Keratinocyte (primary cell): Measurements from ENCODE around the gene CXADR. TPM values are rescaled to one million over a fixed set of nuclear protein-coding genes. Genes with fewer than 3 reads are reported as not detected.
"Not testable (repeated sequence)": the region's sequence is repeated elsewhere in the genome, so short reads cannot be mapped to it uniquely, and the experiment has no call there.

Experiments
- DNase-seq: peaks from one replicate; pipeline ENCODE4 v3.0.0-alpha.2; 2011; ENCODE audit warnings: low read depth, missing footprints, low spot score
- FAIRE-seq: peaks from 2 replicates; lab custom pipeline; 2011; peaks lifted over from hg19 to GRCh38; lab: Jason Lieb, UNC
- H2AFZ ChIP-seq: 2 replicates; pipeline ENCODE4 v1.6.0; 2012; ENCODE audit warnings: low read length, control low read depth, inconsistent platforms; ENCODE audit not compliant: control insufficient read depth
- H3K27ac ChIP-seq: 2 replicates; pipeline ENCODE4 v1.5.1; 2011; ENCODE audit warnings: low read length; ENCODE audit not compliant: control insufficient read depth, insufficient read depth
- H3K27me3 ChIP-seq: 3 replicates; pipeline ENCODE4 v1.6.0; 2011; ENCODE audit warnings: low read length; ENCODE audit not compliant: control insufficient read depth, insufficient read depth; ENCODE audit errors: extremely low read depth
- H3K36me3 ChIP-seq, 2 experiments: 2 replicates in 1 of 2; 3 replicates in 1 of 2; pipeline ENCODE4 v1.5.1; 2011; ENCODE audit warnings: low read length in 2 of 2, mild to moderate bottlenecking in 1 of 2; ENCODE audit not compliant: control insufficient read depth in 2 of 2, insufficient read depth in 2 of 2; ENCODE audit errors: extremely low read depth in 1 of 2
- H3K4me1 ChIP-seq: 3 replicates; pipeline ENCODE4 v1.5.1; 2011; ENCODE audit warnings: low read length; ENCODE audit not compliant: control insufficient read depth, insufficient read depth; ENCODE audit errors: extremely low read depth
- H3K4me2 ChIP-seq: 3 replicates; pipeline ENCODE4 v1.6.0; 2011; ENCODE audit warnings: low read depth, low read length; ENCODE audit not compliant: control insufficient read depth, insufficient read depth; ENCODE audit errors: extremely low read depth
- H3K4me3 ChIP-seq, 3 experiments: fragments of 200-600 bp in 1 of 3; sonication (generic) in 1 of 3; 2 replicates in 2 of 3; 3 replicates in 1 of 3; pipeline ENCODE4 v1.5.1; 2011 to 2016; ENCODE audit warnings: low read length in 3 of 3, mild to moderate bottlenecking in 3 of 3, control low read depth in 2 of 3, inconsistent platforms in 1 of 3, low read depth in 1 of 3, mixed read lengths in 1 of 3, mixed run types in 1 of 3, moderate library complexity in 1 of 3; ENCODE audit not compliant: control insufficient read depth in 2 of 3, insufficient read depth in 2 of 3; ENCODE audit errors: extremely low read depth in 1 of 3
- H3K79me2 ChIP-seq: 2 replicates; pipeline ENCODE4 v1.6.0; 2012; ENCODE audit warnings: low read length; ENCODE audit not compliant: control insufficient read depth, insufficient read depth
- H3K9ac ChIP-seq: 3 replicates; pipeline ENCODE4 v1.6.0; 2011; ENCODE audit warnings: low read length; ENCODE audit not compliant: control insufficient read depth, insufficient read depth; ENCODE audit errors: extremely low read depth
- H3K9me1 ChIP-seq: 3 replicates; pipeline ENCODE4 v1.6.0; 2011; ENCODE audit warnings: low read length; ENCODE audit not compliant: control insufficient read depth, insufficient read depth; ENCODE audit errors: extremely low read depth
- H3K9me3 ChIP-seq: 2 replicates; pipeline ENCODE4 v1.5.1; 2012; ENCODE audit warnings: low read depth, low read length; ENCODE audit not compliant: control insufficient read depth
- H4K20me1 ChIP-seq: 3 replicates; pipeline ENCODE4 v1.6.0; 2011; ENCODE audit warnings: low read length; ENCODE audit not compliant: control insufficient read depth, insufficient read depth; ENCODE audit errors: extremely low read depth
- EZH2 ChIP-seq: IDR thresholded peaks from one replicate; pipeline ENCODE4 v1.6.1; 2012; ENCODE audit warnings: inconsistent platforms, mild to moderate bottlenecking, low read length, moderate library complexity
- dilution Hi-C: fragments of 300-500 bp; cut with MboI; formaldehyde crosslinking; loops from one replicate; pipeline ENCODE4 v1.7.0; 2020; ENCODE audit warnings: low sequenced_read_pairs; ENCODE audit not compliant: extremely low pct_ligation_motif_present
- polyA plus RNA-seq, 5 experiments: library from polyadenylated mRNA; depleted of rRNA in 3 of 5; stranded (reverse) in 3 of 5; stranded (forward) in 1 of 5; unstranded in 1 of 5; fragments of >200 nt; gene quantifications; 1 replicate in 1 of 5; 2 replicates in 3 of 5; 3 replicates in 1 of 5; pipeline versions ENCODE4 v1.2.1 to v1.2.3, GENCODE V29; 2011 to 2012; ENCODE audit warnings: missing spikeins in 2 of 5, low read depth in 1 of 5, low replicate concordance in 1 of 5
- TF ChIP-seq, protein P1 (sequence below), 3 experiments: IDR thresholded peaks in 1 of 3; conservative IDR thresholded peaks in 1 of 3; optimal IDR thresholded peaks in 1 of 3; 2 replicates in 2 of 3; 3 replicates in 1 of 3; pipeline versions ENCODE3 to v1.5.1; 2011; ENCODE audit warnings: low read length in 3 of 3, mild to moderate bottlenecking in 3 of 3, moderate library complexity in 2 of 3, control low read depth in 1 of 3, inconsistent platforms in 1 of 3; ENCODE audit not compliant: insufficient read depth in 2 of 3; ENCODE audit errors: extremely low read depth in 1 of 3

Gene CXADR
- polyA plus RNA-seq, 1 donor (not counting 4 experiments of a cell fraction or from before 2014, with no cell fraction given), result 37.3 TPM

DNA sequence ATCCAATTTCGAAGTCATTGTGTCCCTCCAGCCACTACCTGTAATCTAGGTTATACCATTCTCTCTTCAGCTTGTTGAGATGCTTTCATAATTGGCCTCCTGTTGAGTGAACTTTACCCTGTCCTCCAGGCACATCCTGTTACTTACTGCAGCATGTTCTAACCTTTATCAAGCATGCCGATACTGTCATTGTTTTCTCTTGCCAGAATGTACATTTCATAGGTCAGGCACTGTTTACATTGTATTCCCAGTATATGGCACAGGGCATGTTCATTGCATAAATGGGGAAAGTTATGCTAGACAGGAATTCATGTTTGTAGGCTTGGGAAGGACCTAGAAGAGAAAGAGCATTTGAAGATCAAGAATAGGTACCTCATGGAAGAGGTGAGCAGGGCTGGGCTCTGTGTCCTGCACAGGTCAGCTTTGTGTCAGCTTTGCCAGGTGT, 10.2 kb downstream of the CXADR start:
- no peak overlapping the region for H3K4me3 ChIP-seq
- DNase-seq, result no peak
- H3K9me3 ChIP-seq, result no peaks in the 10 kb centered on the region
- H3K27me3 ChIP-seq, result no peaks in the 10 kb centered on the region
- H2AFZ ChIP-seq, result no peak overlapping the region
- peak; percentile 43 for FAIRE-seq
- dilution Hi-C loops, result no loop called here
- peaks cover 9% of the 10 kb centered on the region for H4K20me1 ChIP-seq
- no peak overlapping the region for H3K4me2 ChIP-seq
- TF ChIP-seq EZH2, result no peak
- TF ChIP-seq, protein P1, sequence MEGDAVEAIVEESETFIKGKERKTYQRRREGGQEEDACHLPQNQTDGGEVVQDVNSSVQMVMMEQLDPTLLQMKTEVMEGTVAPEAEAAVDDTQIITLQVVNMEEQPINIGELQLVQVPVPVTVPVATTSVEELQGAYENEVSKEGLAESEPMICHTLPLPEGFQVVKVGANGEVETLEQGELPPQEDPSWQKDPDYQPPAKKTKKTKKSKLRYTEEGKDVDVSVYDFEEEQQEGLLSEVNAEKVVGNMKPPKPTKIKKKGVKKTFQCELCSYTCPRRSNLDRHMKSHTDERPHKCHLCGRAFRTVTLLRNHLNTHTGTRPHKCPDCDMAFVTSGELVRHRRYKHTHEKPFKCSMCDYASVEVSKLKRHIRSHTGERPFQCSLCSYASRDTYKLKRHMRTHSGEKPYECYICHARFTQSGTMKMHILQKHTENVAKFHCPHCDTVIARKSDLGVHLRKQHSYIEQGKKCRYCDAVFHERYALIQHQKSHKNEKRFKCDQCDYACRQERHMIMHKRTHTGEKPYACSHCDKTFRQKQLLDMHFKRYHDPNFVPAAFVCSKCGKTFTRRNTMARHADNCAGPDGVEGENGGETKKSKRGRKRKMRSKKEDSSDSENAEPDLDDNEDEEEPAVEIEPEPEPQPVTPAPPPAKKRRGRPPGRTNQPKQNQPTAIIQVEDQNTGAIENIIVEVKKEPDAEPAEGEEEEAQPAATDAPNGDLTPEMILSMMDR (optimal IDR thresholded peaks at IDR 0.05 in 1 of 3, IDR thresholded peaks at IDR 0.05 in 1 of 3, conservative IDR thresholded peaks at IDR 0.05 in 1 of 3; ENCODE audit: extremely low read depth in 1 of 3, insufficient read depth in 2 of 3, low read length in 3 of 3), result no peak
- no peak overlapping the region for H3K27ac ChIP-seq
- peaks cover 52% of the 10 kb centered on the region for H3K79me2 ChIP-seq
- no peaks in the 10 kb centered on the region for H3K36me3 ChIP-seq
- peaks cover 20% of the 10 kb centered on the region for H3K4me1 ChIP-seq
- H3K9me1 ChIP-seq, result no peaks in the 10 kb centered on the region
- no peak overlapping the region for H3K9ac ChIP-seq

DNA sequence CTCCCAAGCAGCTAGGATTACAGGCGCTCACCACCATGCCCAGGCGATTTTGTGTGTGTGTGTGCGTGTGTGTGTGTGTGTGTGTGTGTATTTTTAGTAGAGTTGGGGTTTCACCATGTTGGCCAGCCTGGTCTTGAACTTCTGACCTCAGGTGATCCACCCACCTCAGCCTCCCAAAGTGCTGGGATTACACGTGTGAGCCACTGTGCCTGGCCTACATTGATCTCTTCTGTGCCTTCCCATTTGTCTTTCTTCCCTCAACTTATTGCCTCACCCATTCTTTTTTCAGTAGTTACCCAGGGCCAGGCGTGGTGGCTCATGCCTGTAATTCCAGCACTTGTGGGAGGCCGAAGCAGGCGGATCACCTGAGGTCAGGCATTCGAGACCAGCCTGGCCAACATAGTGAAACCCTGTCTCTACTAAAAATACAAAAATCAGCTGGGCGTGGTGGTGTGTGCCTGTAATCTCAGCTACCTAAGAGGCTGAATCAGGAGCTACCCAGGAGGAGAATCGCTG, 11.2 kb downstream of the CXADR start:
- H3K9ac ChIP-seq, H3K4me3 ChIP-seq, H2AFZ ChIP-seq, DNase-seq, FAIRE-seq, H3K27ac ChIP-seq, H3K36me3 ChIP-seq, H3K9me3 ChIP-seq, H3K9me1 ChIP-seq, H4K20me1 ChIP-seq, dilution Hi-C loops, H3K4me2 ChIP-seq, H3K27me3 ChIP-seq: not testable (repeated sequence)
- Histone ChIP-seq H3K4me1 (peaks cover 24% of the 10 kb centered on the region), H3K79me2 (peaks cover 50% of the 10 kb centered on the region)

DNA sequence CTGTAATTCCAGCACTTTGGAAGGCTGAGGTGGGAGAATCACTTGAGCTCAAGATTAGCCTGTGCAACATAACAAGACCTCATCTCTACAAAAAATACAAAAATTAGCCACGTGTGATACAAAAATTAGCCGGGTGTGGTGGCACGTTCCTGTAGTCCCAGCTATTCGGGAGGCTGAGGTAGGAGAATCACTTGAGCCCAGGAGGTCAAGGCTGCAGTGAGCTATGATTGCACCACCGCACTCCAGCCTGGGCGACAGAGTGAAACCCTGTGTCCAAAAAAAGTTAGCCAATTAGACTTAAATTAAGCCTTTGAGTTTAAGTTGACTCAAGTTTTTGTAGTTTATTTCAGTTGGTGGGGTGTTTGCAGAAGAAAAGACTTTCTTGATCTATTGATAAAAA, 11.8 kb downstream of the CXADR start:
- H3K9ac ChIP-seq, result no peak overlapping the region
- TF ChIP-seq EZH2, result no peak
- TF ChIP-seq, protein P1 (optimal IDR thresholded peaks at IDR 0.05 in 1 of 3, IDR thresholded peaks at IDR 0.05 in 1 of 3, conservative IDR thresholded peaks at IDR 0.05 in 1 of 3; ENCODE audit: extremely low read depth in 1 of 3, insufficient read depth in 2 of 3, low read length in 3 of 3), result no peak
- no peak for DNase-seq
- no peak overlapping the region for H3K27ac ChIP-seq
- H3K9me3 ChIP-seq, result no peaks in the 10 kb centered on the region
- dilution Hi-C loops, result no loop called here
- H3K9me1 ChIP-seq, result no peaks in the 10 kb centered on the region
- H3K36me3 ChIP-seq, result no peaks in the 10 kb centered on the region
- H3K4me2 ChIP-seq, result no peak overlapping the region
- H4K20me1 ChIP-seq, result peaks cover 5% of the 10 kb centered on the region
- H2AFZ ChIP-seq, result no peak overlapping the region
- H3K27me3 ChIP-seq, result no peaks in the 10 kb centered on the region
- peaks cover 44% of the 10 kb centered on the region for H3K79me2 ChIP-seq
- H3K4me1 ChIP-seq, result peaks cover 30% of the 10 kb centered on the region
- no peak overlapping the region for H3K4me3 ChIP-seq
- FAIRE-seq, result no peak
